Measurements from ENCODE around the gene CDH4.

The CDH4 gene

GRCh38 chr20:61482056-61482887, 230.2 kb downstream of the CDH4 start:
- no peak for DNase-seq (ENCODE audit: low read depth in 2 of 2)
- H3K4me3 ChIP-seq (replicated peaks in 1 of 2; ENCODE audit: low read depth in 2 of 2, low read length in 2 of 2): no peak overlapping the region
- no peak for TF ChIP-seq CTCF (IDR thresholded peaks at IDR 0.05; ENCODE audit: low read depth, low read length)

- TF ChIP-seq CTCF (IDR thresholded peaks at IDR 0.05; ENCODE audit: low read depth, low read length): no peak
- DNase-seq (ENCODE audit: low read depth in 2 of 2): no peak
- H3K4me3 ChIP-seq (replicated peaks in 1 of 2; ENCODE audit: low read depth in 2 of 2, low read length in 2 of 2): no peak overlapping the region
These were observed 230.8 kb downstream of the CDH4 start for GRCh38 chr20:61482901-61483300.

GRCh38 chr20:61483336-61484067, 231.4 kb downstream of the CDH4 start:
- DNase-seq (ENCODE audit: low read depth in 2 of 2): no peak
- H3K4me3 ChIP-seq (replicated peaks in 1 of 2; ENCODE audit: low read depth in 2 of 2, low read length in 2 of 2): no peak overlapping the region
- no peak for TF ChIP-seq CTCF (IDR thresholded peaks at IDR 0.05; ENCODE audit: low read depth, low read length)

- no peak for TF ChIP-seq CTCF (IDR thresholded peaks at IDR 0.05; ENCODE audit: low read depth, low read length)
- DNase-seq (ENCODE audit: low read depth in 2 of 2): no peak
- H3K4me3 ChIP-seq (replicated peaks in 1 of 2; ENCODE audit: low read depth in 2 of 2, low read length in 2 of 2): no peak overlapping the region
These were observed 234.1 kb downstream of the CDH4 start for GRCh38 chr20:61486198-61486597.

GRCh38 chr20:61487346-61487996, 235.4 kb downstream of the CDH4 start:
- no peak overlapping the region for H3K4me3 ChIP-seq (replicated peaks in 1 of 2; ENCODE audit: low read depth in 2 of 2, low read length in 2 of 2)
- no peak for TF ChIP-seq CTCF (IDR thresholded peaks at IDR 0.05; ENCODE audit: low read depth, low read length)
- no peak for DNase-seq (ENCODE audit: low read depth in 2 of 2)

- DNase-seq (ENCODE audit: low read depth in 2 of 2): no peak
- no peak overlapping the region for H3K4me3 ChIP-seq (replicated peaks in 1 of 2; ENCODE audit: low read depth in 2 of 2, low read length in 2 of 2)
- no peak for TF ChIP-seq CTCF (IDR thresholded peaks at IDR 0.05; ENCODE audit: low read depth, low read length)
These were observed 235.9 kb downstream of the CDH4 start for GRCh38 chr20:61487997-61488371.
